ENCODE measurements around the gene WASF3.

The WASF3 gene

DNA sequence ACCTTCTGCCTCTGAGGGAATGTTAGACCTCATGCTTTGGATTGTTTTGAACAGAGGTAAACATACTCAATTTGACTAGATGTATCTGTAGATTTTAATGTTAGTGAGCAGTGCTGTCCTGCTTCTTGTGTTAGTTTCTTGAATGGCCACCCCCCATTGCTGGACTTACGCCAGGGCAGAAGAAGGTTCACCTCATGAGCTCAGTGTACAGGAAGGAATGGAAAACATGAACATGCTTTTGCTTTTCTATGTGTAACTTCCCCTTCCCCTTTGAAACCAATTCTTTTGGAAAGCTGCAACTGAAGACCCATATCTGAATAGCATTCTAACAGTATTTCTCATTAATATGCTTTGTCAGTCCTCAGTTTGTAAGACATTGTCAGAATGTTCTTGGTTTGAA lies 32.3 kb downstream of the WASF3 start:
- no peak for DNase-seq (ENCODE audit: low read depth in 2 of 2)

DNA sequence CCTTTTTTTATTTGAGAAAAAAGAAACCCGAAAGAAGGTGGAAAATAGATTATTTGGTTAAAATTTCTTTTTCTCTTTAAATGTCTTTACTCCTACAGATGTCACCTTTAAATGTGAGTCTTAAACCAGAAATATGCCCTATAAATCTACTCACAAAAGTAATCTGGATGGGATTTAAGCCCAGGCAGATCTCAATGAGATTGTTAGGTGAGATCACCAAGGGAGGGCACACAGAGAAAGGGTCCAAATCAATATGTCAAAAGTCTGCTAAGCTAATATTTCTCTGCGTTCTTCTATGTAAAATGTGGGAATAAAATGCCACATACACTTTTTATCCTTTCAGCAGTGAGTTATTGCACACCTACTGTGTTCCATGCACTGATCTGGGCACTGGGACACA lies 32.9 kb downstream of the WASF3 start:
- DNase-seq (ENCODE audit: low read depth in 2 of 2), result no peak

DNA sequence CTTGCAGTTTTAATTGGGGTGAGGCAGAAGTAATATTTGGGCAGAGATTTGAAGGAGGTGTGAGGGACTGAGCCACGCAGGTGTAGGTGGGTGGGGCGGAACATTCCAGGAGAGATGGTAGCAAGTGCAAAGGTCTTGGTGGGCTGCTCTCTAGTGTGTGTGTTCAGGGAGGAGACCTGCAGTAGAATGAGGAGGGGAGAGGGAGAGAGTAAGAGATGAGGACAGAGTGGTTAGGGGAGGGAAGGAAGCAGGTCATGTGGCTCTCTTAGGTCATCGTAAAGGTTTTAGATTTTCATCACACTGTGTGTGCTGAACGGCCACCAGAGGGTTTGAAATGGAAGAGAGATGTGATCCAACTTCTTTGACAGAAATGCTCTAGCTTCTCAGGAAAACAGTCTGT lies 33.5 kb downstream of the WASF3 start:
- DNase-seq (ENCODE audit: low read depth in 2 of 2), result no peak

DNA sequence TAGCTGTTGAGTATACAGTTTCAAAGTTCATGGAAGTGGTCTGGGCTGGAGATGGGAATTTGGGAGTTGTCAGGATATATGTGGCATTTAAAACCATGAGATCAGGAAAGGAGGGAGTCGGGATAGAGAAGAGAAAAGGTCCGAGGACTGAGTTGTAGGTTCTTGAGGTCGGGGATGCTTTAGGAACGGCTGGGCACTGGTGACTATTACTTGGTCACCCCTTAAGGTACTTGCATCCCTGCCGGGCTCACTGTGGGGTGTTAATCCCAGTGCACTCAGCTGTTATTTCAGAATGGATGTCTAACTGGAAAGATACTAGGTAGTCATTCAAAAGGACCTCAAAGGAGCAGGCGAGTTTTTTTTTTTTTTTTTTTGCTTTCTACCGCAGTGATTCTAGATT lies 34.2 kb downstream of the WASF3 start:
- no peak for DNase-seq (ENCODE audit: low read depth in 2 of 2)

DNA sequence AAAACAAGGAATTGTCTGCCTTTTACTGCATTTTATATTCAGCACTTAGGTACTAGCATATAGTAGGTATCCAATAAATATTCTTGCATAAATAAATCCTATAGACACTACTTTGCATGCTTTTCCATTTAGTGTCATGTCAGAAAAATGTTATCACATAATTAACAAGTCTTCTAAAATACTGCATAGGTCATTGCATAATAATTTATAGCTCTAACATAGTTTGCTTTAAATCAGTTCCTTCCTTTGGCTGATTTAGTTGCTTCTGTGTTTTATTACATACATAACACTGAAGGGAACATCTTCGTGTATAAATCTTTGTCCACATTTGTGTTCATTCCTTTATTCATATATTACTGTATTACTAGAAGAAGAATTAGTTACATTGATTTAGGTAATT lies 36.2 kb downstream of the WASF3 start:
- DNase-seq (ENCODE audit: low read depth in 2 of 2), result no peak

DNA sequence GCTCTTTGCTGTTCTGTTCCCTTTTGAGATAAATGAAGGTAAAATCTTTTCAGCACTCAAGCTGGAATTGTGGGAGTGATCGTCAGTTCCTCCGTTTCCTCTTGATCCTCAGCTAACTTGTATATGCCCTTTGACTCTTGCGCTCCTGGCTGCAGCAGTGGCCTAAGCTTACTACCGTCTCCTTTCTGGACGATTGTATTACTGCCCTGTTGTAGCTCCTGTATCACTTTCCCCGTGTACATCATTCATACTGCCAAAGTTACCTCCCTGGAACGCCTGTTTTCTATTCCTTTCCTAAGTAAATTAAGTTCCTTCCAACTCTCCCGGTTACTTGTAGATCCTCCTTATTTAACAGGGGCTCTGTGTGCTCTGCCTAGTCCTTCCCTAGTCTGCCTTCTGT lies 36.9 kb downstream of the WASF3 start:
- no peak for DNase-seq (ENCODE audit: low read depth in 2 of 2)

DNA sequence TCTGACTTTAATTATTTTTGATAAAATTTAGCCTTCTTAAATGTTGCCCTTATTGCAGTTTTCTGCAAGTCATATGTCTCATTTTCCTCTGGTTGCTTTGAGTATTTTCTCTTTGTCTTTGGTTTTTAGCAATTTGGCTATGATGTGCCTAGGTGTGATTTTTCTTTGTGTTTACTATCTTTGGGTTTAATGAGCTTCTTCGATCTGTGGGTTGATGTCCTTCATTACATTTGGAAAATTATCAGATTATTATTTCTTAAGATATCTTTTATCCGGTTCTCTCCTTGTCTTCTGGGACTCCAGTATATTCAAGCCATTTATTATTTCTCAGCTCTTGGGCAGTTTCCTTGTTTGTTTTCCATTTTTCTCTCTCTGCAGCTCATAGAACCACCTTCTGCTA lies 39.0 kb downstream of the WASF3 start:
- no peak for DNase-seq (ENCODE audit: low read depth in 2 of 2)

DNA sequence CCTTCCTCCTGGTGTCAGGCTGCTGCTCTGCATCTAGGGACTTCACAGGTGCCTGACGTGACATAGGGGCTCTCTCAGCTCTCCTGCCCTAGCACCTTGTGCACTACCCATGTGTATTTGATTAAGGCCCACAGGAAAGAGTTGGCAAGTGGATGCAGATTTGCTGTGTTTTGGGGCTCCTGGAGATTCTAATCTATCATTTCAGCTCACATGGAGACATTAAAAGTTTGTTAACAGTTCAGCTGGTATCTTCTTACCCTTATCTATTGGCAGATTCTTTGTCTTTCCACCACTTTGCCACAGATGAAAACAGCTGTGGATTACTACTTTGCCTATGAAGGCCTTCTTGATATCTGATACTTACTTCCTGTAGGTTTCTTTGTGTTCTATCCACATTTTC lies 41.9 kb downstream of the WASF3 start:
- no peak for DNase-seq (ENCODE audit: low read depth in 2 of 2)

DNA sequence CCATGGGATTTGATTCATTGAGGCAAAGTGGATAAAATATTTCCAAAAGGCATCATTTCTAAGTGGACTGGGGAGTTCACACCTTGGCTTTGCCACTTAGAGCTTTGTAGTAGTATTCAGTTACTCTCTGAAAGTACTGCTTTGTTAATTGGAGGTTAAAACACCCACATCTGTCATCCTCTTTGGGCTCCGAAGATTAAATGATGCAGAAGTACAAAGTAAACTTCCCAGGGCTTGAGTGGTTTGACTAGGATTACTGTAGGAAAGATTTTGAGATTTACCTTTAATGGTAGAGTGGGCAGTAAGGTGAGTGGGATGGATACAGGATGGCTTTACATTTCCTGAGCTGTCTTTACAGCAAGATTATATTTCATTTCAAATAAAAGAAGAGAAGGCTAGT lies 42.4 kb downstream of the WASF3 start:
- no peak for DNase-seq (ENCODE audit: low read depth in 2 of 2)

DNA sequence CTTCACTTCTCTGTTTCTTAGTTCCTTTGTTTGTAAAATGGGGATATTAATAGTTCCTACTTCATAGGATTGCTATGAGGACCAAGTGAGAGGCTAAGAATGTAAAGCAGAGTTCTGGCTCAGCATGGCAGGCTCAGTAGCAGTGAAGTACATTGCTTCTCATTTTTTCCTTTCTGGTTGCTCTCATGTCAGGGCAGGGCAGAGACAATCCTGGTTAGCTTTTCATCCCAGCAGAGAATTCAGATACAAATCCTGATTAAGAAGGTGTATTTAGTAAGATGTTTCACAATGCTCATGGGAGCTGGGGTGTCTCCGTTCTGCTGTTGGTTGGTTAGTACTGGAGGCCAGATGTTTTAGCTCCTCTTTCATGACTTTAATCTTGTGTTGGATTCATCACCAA lies 42.9 kb downstream of the WASF3 start:
- DNase-seq (ENCODE audit: low read depth in 2 of 2), result no peak

DNA sequence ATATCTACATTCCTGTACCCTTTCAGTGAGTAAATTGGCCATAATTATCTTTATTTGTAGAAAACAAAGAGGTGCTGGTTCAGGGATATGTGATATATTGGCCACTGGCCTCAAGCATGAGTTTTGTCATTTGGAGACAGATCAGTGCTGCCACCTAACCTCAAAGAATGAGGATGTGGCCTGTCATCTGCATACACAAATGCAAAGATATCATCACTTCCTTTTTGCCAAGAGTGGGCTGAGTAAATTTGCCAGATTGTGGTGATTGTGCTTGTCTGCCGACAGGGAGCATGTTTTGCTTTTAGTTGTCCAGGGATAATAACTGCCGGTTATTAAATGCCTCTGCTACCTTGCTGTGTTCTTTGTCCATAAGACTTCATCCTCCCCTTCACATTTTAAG lies 44.2 kb downstream of the WASF3 start:
- no peak for DNase-seq (ENCODE audit: low read depth in 2 of 2)

DNA sequence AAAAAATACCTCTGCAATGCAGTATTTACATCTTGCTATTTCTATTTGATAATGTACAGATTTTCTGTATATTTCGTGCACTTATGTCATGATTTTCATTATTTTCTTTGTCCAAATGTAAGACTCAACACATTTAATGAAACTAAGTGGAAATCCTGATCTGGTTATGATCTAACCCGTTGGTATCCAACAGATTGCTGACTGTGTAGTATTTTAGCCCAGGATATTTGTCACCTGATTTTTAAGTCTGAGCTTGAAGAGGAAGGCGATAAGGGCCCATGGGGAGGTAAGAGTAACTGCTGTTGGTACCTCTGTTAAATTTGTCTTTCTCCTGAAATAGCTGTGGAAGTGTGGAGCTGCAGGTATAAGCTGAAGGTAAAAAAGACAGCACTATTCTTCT lies 45.3 kb downstream of the WASF3 start:
- DNase-seq (ENCODE audit: low read depth in 2 of 2), result no peak

DNA sequence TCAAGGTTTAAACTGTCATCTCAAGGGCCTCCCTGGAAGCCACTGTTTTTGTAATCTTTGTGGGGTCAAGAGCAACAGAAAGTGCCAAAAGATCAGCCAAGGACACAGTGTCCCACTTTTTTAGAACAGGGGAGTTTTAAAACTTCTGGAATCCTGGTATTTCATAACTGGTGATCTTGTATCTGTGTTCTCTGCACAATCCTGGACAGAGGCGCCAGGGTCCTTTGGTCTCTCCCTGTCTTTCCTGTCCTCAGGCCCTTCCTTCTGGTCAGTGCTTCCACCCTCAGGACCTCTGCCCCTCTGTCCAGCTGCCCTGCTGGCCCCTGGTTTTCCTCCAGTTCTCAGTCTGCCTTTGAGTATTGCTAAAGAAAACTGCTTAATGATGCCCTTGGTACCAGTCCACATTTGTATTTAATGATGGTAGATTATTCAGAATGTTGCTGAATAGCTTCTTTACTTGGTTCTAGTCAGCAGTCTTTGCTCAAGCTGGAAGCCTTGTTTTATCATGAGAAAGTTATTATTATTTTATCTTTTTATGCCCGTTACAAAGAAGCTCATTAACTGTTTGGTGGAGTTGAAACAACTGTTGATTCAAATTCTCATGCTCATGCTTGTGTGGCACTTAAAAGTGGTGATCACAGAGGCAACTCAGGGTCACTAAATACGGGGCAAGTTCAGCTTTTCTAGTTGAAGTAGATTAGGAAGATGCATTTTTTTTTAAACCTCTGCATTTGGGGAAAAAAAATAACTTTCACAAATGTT lies 47.5 kb downstream of the WASF3 start:
- no peak for DNase-seq (ENCODE audit: low read depth in 2 of 2)

DNA sequence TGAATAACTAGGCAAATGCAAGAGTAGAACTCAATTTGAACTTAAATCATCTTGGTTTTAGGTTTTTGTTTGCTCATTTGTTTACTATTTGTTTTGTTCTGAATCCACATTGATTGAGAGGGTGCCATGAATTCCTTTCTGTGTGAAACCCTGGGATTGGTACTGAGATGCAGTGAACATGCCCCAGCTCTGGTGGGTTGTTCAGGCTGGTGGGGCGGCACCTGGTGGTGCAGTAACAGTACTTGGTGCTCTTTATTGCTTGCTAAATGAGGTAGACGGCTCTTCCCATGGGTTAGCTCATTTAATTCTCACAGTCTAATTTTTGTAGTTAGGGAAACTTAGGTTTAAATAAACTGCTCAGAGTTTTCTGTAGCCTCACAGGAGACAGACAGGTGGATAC lies 48.4 kb downstream of the WASF3 start:
- DNase-seq (ENCODE audit: low read depth in 2 of 2), result no peak

DNA sequence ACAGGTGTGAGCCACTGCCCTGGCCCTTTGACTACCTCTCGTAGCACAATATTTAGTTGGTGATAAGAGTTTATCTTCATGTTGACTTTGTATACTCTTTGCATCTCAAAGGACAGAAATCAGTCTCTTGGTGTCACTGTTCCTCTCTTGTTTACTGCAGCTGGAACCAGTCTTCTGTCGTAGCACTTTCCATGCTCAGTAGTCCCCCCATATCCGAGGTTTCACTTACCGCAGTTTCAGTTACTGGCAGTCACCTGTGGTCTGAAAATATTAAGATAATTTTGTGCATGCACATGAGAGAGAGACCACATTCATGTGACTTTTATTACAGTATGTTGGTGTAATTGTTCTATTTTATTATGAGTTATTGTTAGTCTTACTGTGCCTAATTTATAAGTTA lies 49.1 kb downstream of the WASF3 start:
- DNase-seq (ENCODE audit: low read depth in 2 of 2), result no peak

DNA sequence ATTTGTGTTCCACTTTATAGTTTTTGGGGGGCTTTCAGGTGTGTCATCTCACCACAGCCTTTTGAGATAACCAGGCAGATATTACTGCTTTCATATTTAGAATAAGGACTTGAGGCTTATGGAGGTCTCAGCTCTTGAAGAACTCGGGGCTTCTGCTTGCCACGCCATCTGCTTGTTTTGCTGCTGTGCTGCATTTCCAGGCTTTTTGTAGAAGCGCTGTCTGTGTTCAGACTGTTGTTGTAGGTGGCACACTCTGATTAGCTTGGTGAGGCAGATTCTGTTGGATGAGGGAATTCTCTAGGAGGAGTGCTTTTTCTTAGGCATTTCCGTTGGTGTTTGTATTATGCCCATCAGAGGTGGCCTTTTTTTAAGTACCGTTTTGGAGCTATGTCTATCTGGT lies 57.2 kb downstream of the WASF3 start:
- no peak for DNase-seq (ENCODE audit: low read depth in 2 of 2)

DNA sequence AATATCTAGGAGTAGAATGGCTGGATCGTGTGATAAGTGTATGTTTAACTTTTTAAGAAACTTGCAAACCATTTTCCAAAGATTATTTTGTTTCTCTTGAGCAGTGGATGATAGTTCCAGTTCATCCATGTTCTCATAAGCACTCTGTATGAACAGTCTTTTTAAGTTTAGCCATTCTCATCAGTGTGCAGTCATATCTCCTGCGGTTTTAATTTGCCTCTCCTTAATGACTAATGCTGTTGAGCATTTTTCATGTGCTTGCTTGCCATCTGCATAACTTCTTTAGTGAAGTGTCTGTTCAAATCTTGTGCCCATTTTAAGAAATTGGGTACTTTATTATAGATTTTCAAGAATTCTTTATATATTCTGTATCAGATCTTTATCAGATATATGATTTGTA lies 58.6 kb downstream of the WASF3 start:
- DNase-seq (ENCODE audit: low read depth in 2 of 2), result no peak

DNA sequence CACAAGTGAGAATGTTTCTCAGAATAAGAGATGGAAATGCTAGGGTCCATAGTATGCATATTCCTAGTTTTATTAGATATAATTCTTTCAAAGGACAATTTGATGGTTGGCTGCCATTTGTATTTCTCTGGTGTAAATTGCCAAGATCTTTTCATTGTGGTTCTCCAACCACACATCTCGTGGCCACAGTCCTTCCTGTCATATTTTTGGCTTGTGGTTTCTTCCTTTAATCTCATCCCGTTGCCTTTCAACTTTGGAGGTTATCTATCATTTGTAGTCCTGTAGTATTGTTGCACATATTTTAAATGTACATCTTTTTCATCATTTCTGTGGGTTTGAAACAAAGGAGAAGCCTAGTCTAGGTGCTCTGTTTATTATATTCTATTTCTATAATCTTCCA lies 61.2 kb downstream of the WASF3 start:
- no peak for DNase-seq (ENCODE audit: low read depth in 2 of 2)

DNA sequence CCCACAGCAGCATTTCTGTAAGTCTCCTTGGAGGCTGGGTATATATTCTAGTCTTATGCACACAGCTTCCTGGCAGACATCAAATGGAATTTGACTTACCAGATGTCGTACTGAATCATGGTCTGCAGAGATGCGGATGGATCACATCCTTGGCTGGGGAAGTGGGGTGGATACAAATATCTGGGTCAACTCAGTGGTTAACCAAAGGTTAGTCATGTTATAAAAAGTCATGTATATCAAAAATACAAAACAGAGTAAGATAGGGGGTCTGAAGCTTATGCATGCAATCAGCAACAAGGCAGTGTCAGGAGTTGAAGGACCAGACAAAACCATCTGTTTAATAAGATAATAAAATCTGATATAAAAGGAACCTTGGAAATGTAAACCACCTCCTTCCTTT lies 61.9 kb downstream of the WASF3 start:
- DNase-seq (ENCODE audit: low read depth in 2 of 2), result no peak

DNA sequence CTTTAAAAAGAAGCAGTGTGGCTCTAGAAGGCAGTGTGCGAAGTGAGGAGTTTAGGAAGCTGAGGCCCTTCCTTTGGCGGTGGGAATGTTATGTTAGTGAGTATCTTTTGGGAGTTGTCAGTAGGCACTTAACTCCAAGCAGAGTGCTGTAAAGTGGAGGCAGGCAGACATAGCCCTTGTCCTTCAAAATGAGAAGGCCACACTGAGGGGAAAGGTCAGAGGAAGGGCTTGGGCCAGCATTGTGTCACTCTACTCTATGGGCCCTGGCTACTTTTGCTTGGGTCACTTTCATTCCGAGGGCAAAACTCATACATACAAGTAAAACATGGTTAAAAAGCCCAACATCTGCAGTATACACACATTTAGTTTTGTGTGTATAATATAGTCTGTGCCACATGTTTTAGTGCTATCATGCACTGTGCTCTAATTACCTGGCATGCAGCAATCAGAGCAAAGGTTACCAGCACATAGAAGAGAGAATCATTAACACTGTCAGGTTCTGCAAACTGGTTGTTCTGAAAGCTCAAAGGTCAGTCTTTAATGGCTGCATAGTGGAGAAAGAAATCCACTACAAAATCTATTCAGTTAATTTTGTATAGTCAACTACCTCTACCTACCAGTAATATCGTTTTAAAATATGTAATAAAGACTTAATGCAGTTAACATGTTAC lies 64.4 kb downstream of the WASF3 start:
- DNase-seq (ENCODE audit: low read depth in 2 of 2), result no peak

DNA sequence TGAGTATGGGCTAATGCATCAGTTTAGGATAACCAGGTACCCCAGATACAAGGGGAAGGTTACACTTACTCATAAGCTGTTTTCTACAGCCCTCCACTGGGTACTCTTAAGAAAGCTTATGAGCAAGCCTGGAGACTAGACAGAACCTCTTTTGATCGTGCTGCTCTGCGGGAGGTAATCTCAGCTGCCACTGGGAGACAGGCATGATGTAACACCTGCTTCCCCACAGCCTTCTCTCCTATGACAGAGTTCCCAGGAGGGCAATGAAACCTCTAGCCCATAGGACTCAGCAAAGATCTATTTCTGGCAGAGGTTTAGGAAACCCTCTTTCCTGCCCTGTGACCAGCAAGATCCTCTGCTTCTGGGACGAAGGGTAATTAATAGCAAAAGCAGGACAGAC lies 65.6 kb downstream of the WASF3 start:
- no peak for DNase-seq (ENCODE audit: low read depth in 2 of 2)

DNA sequence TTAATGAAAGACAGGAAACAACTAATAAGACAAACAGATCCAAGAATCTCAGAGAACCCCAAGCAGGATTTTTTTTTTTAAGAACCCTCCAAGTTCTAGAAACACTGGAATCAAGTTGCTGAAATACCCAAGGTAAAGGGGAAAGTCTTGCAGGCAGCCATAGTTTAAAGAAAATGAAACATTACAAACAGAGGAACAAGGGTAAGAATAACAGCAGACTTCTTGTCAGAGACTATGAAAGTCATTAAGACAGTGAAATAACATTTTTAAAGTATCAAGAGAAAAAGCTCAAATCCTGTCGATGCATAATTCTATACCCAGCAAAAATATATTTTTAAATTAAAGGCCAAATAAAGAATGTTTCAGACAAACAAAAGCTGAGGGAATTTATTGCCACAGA lies 67.1 kb downstream of the WASF3 start:
- DNase-seq (ENCODE audit: low read depth in 2 of 2), result no peak

DNA sequence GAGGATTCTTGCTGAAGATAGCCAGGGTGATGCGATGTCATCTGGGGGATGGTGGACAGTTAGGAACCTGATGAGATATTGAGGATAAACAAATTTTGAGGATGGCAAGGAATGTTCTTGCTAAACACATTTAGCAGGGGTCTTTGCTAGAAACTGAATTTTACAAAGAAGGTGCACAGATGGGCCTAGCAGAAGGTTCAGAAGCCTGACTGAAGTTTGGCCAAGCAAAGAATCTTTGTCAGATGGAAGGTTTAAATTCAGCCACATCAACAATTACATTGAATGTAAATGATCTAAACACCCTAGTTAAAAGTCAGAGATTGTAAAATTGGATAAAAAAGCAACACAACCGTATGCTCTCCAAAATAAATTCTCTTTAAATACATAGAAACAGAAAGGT lies 68.8 kb downstream of the WASF3 start:
- DNase-seq (ENCODE audit: low read depth in 2 of 2), result no peak

DNA sequence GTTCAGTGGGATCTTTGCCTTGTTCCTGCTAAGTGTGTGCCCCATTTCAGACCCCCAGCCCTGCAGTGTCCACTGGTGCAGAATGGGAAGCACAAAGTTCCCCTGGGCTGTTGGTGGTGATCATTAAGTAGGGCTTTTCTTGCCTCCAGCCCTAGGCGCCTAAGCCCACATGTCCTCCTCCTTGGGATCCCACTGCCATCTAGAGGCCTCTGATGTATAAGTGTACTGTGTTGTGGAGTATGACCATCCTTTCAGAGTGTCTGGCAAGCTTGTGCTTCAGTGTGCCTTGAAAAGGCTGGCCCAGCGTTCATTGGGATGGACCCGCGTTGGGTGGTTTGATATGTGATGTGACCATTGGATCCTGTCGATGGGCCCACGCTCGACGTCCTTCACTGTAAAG lies 71.2 kb downstream of the WASF3 start:
- DNase-seq (ENCODE audit: low read depth in 2 of 2), result no peak
